DMS53 treated with DMSO at 0.1 percent for 48 hours (cell line): ENCODE data around the gene LRP1B.

Source experiments
- DNase-seq: peaks from one replicate; lab custom pipeline; 2025; ENCODE audit not compliant: unreplicated experiment; lab: John Stamatoyannopoulos, UW

LRP1B gene

DNA sequence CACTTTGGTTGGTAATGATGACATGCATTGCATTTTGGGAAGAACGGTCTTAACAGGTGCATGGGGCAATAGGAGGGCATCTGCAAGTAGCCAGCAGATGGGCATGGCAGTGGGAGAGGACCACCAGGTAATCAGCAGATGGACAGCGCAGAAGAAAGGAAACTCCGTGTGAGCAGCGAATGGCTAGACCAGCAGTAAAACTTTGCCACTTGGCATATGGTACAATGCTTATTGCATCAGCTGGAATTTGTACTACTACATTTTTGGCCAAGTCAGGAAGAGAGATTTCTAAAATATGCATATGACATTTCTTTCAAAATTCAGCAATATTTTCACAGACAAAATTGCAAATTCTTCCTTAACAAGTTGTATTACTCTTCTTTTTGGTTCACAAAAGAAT, 768.5 kb downstream of the LRP1B start:
- DNase-seq: no peak

DNA sequence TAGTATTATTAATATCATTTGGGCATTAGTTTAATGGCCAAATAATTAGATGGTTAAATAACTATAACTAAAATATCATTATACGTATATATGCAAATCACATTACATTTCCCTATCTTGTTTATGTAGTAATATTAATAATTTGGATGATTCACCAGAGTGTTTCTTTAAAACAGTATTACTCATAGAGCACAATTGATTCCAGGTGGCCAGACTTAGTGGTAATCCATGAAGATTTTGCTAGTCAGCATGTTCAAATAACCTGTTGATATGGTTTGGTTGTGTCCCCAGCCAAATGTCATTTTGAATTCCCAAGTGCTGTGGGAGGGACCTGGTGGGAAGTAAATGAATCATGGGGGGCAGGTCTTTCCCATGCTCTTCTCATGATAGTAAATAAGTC, 782.3 kb downstream of the LRP1B start:
- no peak for DNase-seq

DNA sequence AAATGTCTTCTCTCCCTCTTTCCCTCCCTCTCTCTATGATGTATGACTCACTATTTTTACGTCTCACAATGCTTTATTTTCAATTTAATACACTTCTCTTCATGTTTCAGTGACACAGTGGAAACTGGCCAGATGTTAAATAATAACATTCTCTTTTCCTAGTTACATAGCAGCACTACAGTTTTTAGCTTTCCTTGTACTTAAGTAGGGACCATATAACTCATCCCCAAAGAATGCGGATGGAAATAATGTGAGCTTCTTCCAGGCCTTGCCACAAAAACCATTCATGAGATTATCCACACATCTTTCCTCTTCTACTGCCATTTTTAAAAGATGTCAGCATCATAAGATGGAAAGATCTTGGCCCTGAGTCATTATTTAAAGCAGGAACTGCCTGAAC, 789.4 kb downstream of the LRP1B start:
- no peak for DNase-seq

DNA sequence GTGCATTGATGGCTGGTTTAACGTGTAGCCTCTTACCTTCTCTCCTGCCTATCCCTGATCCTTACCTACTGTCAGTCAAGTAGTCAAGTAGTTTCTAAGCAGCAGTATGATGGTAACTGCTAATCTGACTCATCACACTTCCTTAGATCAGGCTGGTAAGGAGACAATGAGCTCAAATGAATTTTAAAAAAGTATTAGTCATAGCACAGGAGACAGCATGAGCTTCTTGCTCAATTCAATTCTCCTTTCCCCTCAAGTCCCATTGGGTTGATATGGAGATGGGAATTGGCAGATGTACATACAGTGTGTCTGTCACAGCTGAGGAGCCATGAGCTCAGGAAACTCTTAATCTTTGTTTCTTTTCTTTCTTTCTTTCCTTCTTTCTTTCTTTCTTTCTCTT, 799.7 kb downstream of the LRP1B start:
- no peak for DNase-seq

DNA sequence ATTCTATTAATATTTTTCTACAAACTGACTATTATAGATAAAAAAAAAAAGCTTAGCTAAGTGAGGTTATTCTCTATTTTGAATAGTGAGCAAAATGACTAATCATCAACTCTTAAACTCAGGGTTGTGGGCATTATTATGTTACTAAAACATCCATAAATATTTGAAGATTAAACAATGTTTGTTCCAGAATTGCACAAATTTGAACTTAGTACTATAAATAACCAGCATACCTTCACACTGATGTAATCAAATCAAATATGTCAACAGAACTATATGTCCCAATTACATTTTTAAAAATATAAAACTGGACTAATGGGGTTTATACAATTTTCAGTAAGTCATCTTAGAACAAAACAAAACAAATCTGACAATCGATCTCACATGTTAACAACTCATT, 800.9 kb downstream of the LRP1B start:
- DNase-seq: no peak

DNA sequence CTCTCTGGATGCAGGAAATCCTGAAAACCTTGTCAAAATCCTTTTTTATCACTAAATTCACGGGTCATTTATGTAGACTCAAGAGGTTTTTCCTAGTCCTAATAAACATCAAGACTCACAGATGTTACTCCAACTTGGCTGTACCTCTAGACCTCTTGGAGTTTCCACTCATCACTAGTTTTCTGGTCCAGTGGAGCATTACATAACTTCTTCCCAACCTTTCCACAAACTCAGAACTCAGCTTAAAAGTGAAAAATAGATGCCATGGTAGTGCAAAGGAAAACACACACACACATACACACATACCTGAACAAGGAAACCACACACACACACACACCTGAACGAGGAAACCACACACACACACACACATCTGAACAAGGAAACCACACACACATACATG, 807.2 kb downstream of the LRP1B start:
- DNase-seq: no peak

DNA sequence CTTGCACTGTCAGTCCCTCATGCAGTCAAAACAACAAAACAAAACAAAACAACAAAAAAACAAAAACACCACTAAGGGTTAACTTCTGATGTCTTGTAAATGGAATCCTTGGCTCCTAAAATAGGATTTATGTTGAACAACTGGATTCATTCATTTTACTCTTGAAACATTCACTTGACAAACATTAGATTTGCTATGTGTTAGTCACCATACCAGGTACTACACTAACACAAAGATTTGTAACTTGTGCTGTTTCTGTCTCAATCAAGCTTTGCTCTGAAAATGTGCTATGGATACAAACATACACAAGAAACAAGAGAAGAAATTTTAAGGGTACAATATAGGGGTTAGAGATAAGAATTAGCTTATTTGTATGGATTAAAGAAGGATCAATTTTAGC, 812.8 kb downstream of the LRP1B start:
- DNase-seq: no peak

DNA sequence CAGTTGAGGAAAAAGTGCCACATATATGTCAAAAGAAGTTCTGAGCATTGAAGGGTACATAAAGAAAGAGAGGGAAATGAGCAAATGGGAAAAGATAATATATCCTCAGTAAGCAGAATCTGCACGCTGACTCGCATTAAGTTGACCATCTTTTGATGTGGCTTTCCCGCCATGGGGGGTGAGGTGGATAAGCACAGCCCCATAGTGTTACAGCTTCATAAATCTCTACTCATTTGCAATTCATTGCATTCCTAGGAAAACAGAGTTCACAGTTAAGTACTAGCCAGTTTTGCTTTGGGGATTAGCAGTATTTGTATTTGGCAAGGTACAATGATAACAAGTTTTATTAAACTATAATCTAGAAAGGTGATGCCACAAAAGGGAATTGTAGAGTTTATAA, 814.2 kb downstream of the LRP1B start:
- no peak for DNase-seq

DNA sequence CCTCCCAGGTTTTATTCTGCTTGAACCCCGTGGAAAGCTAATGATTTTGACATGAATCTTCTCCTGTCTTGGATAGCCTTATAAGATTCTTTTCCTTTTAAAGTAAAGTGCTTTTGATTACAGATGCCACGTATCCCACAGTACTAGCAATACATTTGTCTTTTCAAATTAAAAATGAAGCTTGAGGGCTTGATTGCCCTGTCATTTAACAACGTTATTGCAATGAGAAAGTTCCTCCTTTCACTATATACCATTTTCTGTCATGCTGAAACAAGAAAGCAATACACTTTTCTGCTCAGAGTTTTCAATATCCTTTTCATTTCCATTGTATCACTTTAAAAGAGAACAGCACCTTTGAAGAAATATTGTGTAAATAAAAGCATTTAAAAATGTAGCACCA, 814.7 kb downstream of the LRP1B start:
- no peak for DNase-seq

DNA sequence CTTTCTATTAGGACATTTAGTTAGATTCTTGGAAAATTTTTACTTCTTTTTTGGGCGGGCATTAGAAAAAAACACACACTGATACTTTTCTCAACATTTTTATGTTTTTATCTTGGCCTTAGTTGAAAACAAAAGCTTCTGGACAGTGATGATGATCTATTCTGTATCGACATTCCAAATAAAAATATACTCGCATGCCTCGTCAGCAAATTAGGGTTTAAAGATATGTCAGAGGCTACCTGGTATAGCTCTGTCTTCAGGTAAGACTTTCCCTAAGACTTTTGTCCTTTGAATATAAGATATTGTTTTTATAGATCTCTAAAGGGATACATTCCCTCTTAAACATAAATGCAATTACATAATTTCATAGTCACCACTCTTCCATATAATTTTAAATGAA, 816.8 kb downstream of the LRP1B start:
- no peak for DNase-seq

DNA sequence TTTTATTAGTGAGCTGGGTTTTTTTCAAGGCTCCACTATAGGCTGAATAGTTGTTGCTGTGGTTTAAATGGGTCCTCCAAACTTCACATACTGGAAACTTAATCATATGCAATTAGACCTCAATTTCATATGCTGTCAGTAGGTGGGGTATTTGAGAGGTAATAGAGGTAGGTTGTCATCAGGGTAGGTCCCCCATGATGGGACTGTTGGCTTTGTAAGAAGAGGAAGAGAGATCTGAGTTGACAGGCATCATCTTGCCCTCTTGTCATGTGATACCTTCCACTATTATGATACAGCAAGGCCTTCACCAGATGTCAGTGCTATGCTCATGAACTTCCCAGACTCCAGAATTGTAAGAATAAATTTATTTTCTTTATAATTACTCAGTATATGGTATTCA, 819.4 kb downstream of the LRP1B start:
- no peak for DNase-seq

DNA sequence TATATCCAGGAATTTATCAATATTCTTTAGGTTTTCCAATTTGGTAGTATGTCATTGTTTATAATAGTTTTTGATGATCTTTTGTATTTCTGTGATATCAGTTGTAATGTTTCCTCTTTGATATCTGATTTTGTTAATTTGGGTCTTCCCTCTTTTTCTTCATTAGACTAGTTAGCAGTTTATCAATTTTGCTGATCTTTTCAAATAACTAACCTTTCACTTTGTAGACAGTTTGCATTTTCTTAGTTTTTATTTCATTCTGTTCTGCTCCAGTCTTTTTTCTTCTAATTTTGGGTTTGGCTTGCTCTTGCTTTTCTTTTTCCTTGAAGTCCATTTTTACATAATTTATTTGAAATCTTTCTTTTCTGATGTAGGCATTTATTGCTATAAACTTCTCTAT, 824.4 kb downstream of the LRP1B start:
- no peak for DNase-seq

DNA sequence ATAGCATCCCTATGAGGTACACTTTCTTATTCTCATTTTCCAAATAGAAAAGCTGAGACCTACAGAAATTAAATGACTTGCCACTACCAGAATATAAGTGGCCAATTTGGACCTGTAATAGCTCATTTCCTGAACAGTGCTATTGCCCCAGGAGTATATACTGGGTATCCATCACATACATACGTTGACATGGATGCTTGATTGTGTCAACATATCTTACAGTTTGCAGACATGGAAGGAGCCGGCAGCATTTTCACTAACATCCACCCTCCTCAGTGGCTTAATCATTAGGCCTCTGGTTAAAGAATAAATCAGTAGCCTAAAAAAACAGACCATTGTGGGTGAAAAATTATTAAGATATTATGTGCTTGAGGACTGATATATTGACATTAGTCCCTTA, 829.3 kb downstream of the LRP1B start:
- DNase-seq: no peak

DNA sequence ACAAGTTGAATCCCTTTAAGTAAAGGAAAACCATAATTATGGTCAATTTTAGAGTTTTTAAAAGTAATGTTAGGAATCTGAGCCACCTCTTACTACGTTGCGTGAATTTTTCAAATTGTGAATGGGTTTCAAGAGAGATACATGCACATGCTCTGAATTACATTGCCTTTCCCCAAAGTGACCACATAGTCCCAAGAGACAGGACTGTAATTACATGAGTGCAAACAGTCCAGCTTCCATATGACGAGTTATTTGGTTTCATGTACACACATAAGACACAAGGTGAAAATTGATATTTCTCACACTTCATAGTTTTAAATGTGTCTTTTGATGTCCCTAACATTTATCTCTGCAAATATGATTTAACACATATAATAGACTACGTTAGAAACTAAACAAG, 850.8 kb downstream of the LRP1B start:
- no peak for DNase-seq

DNA sequence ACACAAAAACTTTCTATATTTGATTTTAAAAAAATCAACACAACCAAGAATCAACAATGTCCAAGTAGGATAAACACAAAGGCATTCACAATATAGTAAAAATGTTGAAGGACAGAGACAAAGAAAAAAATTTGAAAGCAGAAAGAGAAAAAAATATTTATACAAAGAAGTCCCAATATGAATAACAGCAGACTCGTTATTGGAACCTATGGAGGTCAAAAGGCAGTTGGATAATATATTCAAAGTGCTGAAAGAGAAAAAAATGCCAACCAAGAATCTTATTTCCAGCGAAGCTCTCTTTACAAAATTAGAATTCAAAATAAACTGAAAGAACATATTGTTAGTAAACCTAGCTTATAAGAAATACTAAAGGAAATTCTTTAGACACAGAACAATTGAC, 859.5 kb downstream of the LRP1B start:
- no peak for DNase-seq

DNA sequence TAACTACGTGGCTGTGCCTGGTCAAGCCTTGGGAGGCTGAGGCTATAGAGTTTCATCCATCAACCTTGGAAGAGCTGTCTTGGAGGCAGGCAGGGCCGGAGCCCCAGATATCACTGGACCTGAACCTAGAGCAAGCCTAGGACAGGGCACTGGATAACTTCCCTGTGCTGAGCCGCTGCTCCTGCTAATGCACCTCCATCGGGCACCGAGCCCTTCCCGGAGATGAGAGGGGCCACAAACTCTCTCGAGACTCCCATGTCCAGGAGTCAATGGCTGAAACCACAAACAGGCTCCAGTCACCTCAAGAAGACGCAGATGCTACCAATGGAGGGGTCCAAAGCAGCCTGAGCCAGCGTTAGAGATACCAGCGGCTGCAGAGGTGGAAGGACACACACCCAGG, 866.0 kb downstream of the LRP1B start:
- no peak for DNase-seq

DNA sequence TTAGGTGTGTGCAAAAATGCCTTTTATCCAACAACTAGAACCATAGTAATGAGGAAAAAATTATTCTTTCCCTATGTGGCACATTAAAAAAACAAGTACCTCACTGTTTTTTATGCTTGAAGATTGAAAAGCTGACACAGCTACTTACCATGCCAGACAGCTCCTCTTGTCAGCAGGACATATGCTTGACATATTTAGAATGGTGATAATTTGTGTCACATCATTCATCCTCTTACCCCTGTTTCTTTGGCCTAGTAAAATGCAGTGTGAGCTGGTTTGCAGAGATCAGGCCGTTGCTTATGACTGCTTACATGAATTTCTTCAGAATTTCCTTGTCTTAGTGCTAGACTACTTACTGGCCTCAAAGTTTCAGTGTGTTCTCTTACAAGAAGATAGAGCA, 869.9 kb downstream of the LRP1B start:
- no peak for DNase-seq

DNA sequence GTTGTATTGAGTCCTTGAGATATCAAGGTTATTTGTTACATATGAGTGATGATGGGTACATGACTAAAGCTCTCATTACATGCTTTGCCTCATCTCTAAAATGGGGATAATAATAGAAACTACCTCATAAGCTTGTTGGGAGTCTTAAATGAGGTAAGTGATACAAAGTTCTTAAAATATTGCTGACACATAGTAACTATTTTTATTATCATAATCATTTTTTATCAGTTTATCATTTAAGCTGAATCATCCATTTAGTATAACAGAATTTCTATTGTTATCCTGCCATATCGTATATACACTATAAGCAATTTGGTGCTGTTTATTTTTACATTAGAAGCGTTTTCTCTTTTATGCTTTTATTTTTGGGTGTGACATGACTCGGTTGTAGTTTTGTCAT, 871.1 kb downstream of the LRP1B start:
- no peak for DNase-seq

DNA sequence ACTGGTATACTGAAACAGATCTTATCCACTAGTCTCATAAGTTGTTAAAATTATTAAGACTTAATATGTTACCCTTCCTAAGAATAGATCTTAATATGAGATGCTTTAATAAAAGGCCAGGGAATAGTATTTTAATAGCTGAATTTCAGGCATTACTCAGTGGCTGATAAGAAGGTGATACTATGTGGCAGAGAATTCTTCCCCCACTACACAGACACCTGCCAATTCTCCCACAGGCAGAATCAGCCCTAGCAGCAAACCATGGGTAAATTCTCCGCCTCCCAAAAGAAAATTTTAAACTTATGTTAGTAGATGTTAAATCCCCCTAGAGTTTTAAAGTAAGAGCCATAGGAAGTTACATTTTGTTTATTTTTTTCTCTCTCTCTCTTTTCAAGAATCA, 888.8 kb downstream of the LRP1B start:
- no peak for DNase-seq

DNA sequence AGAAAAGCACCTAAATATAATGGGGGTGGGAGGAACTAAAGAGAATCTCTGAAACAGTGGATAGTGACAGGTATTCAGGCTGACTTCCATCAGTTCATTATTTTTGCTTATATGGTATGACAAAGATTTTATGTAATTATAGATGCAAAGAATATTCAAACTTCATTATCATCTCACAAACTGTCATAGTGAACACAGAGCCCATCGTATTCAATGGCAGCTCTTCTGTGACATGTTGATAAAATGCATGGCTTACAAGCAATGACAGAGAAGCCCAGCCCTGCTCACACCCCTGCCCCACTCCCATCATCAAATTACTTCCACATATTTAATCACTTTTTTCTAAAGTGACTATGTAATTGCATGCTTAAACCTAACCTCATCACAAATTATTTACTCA, 904.3 kb downstream of the LRP1B start:
- DNase-seq: no peak

DNA sequence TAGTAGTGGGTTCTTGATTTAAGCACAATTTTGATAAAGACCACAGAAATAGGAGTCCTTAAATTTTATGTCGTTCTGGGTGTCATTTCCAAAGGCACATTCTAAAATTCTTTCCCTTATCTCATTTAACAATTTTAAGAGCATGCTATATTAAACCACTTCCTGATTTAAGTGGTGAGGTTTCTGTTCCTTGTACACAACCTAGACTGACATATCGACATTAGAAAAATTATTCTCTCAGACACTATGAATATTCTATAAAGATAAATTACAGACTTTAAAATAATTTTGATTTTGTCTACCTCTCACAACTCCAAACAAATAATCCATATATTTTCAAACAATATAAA, 923.8 kb downstream of the LRP1B start:
- no peak for DNase-seq

DNA sequence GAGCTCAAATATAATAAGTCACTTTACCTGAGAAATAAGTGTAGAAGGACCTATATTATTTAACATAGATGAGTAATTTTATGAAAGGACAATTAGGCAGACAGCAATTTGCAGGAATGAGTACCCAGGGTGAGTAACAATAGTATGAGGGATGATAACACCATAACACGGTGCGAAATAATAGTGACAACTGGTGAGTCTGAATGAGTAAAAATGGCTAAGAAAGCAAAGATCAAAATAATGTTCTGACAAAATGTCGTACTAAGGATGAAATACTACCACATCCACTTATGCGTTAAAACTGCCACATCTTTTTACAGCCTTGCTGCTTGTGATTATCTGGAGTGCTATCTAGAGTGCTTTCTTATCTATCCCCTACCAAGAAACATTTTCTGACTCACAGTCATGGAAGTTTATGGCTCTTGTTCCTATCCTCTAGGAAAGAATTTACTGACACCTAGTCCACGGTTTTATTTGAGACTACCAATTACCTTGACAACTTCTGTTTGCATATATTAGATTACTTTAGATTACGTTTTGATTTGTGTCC, 929.7 kb downstream of the LRP1B start:
- DNase-seq: no peak

DNA sequence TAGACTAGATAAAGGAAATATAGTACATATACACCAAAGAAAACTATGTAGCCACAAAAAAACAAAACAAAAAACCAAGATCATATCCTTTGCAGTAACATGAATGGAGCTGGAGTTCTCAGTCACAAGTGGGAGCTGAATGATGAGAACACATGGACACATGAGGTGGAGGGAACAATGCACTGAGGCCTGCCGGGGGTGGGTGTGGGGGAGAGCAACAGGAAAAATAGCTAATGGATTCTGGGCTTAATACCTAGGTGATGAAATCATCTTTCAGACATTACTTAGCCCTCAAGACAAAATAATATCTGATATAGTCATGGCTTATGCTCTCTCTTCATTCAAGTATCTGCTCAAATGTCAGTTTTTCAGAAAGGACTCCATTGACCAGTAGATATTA, 930.6 kb downstream of the LRP1B start:
- DNase-seq: no peak

DNA sequence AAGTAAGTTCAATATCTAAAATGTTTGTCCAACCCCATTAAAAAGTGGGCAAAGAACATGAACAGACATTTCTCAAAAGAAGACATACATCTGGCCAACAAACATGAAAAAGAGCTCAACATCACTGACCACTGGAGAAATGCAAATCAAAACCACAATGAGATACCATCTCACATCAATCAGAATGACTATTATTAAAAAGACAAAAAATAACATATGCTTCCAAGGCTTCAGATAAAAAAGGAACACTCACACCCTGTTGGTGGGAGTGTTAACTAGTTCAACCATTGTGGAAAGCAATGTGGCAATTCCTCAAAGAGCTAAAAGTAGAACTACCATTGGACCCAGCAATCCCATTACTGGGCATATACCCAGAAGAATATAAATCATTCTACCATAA, 931.1 kb downstream of the LRP1B start:
- DNase-seq: no peak
